HL-60/S4 treated with retinoic acid at 250 ng/mL for 4 days and 3 days (cell line): ENCODE measurements around the gene JAG2.

Experiments
- in situ Hi-C: fragments of 300-500 bp; cut with MboI; formaldehyde crosslinking; loops from 2 replicates; pipeline ENCODE4 v1.7.0; 2022; ENCODE audit warnings: low sequenced_read_pairs

JAG2 gene

GRCh38 chr14:105153331-105153731 is 15.2 kb downstream of the JAG2 start:
- in situ Hi-C loops: no loop called here

GRCh38 chr14:105152794-105153241 is 15.8 kb downstream of the JAG2 start:
- in situ Hi-C loops: no loop called here

DNA sequence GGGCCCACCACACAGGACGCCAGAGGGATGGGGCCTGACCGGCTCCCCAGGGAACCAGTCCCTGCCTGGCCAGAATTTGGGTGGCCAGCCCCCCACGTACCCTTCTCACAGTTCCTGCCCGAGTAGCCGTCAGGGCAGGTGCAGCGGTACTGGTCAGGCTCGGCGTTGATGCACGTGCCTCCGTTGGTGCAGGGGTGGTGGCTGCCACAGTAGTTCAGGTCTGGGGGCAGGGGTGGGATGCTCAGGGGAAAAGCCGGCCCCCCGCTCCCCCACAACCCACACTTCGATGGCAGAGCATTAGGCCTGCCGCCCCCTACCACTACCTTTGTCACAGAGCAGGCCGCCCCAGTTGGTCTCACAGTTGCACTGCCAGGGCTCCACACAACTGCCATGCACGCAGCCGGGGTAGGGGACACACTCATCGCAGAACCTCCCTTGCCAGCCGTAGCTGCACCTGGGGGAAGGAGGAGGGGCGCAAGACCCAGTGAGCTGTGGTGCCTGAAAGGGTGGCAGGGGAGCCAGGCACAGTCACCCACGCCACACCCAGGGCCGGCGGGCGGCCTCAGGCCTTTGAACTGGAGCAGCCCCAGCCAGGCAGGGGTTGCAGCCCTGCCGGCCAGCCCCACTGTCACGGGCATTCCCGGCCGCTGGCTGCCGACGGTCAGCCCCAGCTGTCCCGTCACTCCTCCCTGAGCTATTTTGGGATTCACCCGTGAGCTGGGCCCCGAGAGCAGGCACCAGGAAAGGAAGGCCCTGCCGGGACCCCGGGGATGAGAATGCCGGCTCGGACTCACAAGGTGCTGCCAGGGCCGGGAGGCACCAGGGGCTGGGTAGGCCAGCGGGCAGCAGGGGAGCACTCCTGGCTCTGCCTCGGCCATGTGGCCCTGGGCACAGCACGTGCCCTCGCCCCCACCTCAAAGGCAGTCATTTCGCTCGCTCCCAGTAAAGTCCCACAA is 16.5 kb downstream of the JAG2 start:
- in situ Hi-C loops: no loop called here

DNA sequence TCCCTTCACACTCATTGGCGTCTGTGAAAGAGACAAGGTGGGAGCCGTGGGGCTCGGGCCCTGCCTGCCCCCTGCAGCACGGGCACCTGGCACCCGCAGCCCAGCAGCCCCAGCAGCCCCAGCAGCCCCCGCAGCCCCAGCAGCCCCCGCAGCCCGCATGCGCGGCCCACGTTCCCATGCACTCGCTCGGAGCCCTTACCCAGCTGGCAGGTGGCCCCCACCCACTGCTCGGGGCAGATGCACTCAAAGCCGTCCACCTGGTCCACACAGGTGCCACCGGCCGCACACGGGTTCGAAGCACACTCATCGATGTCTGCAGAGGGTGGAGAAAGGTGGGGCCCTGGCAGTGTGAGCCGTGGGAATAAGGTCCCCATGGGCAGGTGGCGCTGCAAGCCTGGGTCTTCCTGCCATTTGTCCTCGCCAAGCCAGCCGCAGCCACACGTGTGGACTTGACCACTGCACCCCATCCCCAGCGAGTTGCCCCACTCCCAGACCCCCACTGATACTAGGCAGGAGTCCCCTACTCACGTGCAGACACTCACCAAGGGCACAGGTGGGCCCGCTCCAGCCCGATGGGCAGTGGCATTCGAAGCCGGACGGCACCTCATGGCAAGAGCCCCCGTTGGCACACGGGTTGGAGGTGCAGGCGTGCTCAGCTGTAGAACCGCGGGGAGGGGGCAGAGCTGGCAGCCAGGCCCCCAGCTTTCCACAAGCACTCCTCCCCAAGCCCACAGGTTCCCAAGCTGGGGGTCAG is 17.3 kb downstream of the JAG2 start:
- in situ Hi-C loops: no loop called here

GRCh38 chr14:105150368-105151083 is 18.1 kb downstream of the JAG2 start:
- in situ Hi-C loops: no loop called here

DNA sequence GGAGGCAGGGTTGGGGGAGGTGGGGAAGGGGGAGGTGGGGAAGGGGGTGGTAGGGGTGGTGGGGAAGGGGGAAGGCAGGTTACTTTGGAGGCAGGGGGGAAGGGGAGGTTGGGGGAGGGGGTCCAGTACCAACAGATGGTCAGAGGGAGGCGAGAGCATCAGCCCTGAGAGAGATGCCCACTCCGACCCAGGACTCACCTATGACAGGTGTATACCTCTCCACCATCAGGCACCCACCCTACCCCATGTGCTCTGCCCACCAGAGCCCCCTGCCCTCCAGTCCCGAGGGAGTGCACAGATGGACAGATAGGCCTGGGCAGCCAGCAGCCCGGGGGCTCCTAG is 18.6 kb downstream of the JAG2 start:
- in situ Hi-C loops: no loop called here

DNA sequence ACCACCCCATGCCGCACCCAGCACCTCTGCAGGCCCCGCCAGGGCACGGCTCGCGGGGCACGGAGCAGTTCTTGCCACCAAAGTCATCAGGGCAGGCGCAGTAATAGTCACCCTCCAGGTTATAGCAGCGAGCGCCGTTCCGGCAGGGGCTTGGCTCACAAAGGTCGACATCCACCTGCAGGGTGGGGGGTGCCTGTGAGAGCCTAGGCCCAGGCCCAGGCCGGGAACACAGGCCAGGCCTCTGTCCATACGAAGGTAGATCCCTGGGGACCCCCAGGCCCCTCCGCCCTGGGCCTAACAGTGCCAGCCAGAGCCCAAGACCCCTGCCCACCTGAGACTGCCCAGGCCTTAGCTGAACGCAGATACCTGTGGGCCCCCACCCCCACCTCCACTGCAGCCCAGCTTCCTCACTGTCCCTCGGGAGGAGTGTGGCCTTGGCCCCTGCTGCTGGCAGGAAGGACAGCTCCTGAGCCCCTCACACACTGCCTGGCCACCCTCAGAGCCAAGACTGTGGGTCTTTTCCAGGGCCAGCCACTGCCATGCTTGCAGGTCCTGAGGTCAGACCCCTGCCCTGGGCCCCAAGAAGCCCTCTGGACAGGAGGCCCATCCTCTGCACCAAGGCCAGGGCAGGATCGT is 19.3 kb downstream of the JAG2 start:
- in situ Hi-C loops: no loop called here

DNA sequence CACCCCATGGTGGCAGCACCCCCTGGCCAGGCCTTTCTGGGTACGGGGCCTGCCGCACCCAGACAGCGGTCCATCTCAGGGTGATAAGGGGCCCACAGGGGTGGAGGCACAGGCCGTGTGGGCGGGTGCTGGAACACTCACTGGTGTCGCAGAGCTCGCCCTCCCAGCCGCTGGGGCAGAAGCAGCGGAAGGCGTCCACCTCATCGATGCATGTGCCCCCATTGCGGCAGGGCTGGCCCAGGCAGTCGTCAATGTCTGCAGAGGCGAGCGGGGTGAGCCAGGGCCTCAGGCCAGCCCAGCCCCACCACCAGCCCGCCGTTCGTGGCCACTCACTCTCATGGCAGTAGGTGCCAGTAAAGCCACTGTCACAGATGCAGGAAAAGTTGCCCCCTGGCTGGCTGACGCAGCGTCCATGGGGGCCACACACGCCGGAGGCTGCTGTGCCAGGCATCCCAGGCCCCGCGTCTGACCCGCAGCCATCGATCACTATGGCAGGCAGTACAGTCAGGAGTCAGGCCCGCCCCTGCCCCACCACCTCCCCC is 19.9 kb downstream of the JAG2 start:
- in situ Hi-C loops: no loop called here

- in situ Hi-C loops: no loop called here
Measured at GRCh38 chr14:105147671-105148603, 20.6 kb downstream of the JAG2 start.

GRCh38 chr14:105146976-105147635 is 21.5 kb downstream of the JAG2 start:
- in situ Hi-C loops: no loop called here

DNA sequence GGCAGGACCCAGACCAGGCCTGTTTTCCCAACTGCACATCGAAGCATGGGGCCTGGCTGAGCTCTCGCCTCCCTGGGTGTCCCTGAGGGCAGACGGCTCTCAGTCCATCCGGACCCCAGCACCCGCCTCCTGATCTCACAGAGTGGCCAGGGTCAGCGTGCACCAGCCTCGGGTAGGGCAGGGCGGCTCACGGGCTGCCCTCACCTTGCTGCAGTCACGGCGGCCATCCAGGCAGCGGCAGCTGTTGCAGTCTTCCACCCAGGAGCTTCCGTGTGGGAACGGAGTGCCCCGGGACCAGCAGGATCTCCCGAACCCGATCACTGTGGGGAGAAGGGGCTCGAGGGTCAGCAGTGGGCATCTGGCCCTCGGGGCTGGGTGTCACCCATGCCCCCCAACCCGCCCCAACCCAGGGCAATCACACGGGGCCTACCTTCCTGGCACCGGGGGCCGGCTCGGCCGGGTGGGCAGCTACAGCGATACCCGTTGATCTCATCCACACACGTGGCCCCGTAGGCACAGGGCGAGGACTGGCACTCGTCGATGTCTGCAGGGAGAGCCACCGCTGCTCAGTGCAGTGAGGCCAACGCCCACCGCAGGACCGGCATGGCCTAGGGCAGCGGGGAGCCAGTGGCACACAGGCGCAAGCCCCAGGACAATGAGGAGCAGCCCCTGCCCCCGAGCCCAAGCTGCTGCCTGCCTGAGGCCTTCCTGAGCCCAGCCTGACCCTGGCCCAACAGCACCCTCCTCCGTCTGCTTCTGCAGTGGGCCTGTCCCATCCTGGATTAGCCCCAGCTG is 22.2 kb downstream of the JAG2 start:
- in situ Hi-C loops: no loop called here

DNA sequence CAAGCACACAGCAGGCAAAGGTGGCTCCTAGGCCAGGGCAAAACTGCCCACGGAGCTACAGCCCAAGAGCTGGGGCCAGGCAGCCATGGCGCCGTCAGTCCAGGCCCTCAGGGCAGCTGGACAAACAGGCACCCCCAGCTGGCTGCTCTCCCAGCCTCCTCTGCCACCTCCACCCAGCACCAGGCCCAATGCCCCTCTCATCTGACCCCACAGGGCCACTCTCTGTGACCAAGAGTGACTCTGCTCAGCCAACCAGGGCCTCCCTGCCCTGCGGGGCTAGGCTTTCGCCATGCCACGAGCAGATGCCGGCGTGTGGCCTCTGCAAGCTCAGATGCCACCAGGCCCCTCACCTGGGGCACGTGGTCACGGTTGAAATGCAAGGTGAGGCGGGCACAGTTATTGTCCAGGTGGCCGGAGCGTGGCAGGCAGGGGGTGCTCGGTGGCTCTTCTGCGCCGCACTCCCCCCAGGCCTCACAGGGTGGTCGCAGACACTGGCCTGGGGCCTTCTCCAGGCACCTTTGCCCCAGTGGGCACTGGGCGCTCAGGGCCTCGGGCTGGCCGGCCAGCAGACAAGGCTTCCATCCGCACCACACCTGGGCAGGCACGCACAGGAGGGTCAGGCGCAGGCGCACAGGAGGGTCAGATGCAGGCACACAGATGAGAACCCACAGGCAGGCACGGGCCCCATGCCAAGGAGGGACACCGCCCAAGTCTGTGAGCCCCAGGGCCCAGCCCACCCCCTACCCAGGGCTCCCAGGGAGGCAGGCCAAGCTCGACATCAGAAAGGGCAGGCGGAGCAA is 23.0 kb downstream of the JAG2 start:
- in situ Hi-C loops: no loop called here

DNA sequence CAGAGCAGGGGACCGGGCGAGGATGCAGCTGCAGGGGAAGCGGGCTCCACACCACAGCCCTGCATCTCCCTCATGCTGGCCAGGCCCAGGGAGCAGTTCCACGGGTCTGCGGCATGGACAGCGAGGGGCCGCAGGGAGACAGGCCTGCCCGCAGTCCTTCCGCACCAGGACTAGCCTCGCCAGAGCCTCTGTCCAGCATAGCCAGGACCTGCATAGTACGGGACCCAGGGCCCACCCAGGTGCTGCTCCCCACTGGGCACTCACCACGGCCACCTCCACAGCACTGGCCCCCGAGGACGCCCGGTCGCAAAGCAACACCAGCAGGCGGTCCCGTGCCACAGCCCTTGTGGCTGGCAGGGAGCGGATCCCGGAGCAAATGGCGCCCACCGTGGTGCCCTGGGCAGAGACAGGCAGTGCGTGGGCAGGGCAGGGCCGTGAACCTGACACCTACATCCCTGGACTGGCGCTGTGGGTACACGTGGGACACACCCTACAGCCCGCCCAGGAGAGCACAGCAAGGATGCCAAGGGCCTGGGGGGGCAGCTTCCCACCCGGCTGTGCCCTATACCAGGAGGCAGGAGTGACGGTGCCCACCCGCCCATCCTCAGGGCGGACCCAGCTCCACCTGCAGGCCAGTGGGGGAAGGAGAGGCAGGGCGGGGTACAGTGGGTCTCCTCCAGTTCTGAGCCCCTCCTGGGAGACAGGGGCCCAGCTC is 23.8 kb downstream of the JAG2 start:
- in situ Hi-C loops: no loop called here

DNA sequence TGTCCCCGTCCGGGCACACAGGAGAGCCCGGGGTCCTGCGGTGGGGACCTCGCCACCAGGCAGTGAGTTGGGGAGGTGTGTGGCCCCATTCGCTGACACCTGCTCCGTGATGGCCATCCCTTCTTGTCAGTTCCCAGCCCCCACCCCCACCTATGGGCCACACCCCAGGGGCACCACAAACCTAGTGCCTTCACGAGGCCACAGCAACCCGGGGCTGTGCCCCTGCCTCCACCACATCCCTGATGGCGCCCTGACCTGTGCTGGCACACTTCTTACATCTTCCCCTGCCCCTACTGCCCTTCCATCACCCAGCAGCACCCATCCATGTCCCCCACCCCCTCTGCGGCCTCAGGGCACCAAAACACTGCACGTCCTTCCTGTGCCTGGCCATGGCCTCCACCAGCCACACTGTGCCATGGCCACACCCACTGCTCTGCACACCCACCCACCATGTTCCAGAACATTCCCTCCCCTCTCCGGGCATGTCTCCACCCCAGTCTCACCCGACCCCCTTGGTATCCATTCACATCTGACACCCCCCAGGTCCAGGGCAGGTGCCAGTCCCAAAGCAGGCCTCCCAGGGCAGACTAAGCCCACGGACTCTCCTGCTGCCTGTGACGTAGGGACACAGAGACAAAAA is 24.4 kb downstream of the JAG2 start:
- in situ Hi-C loops: no loop called here

GRCh38 chr14:105143451-105144025 is 25.0 kb downstream of the JAG2 start:
- in situ Hi-C loops: no loop called here
